Stimulated activated CD8-positive, alpha-beta memory T cell treated with anti-CD3 and anti-CD28 coated beads, Interleukin-7, amount 100 ng/mL, for 4 hours (primary cell): Measurements from ENCODE around the gene PYY.
"Not testable (repeated sequence)": the region's sequence is repeated elsewhere in the genome, so short reads cannot be mapped to it uniquely, and the experiment has no call there.

ENCODE experiments used
- DNase-seq, 2 donors: peaks; one replicate each; pipeline ENCODE4 v3.0.0-alpha.2; 2020; ENCODE audit warnings: low read depth in 2 of 2

The PYY gene

DNA sequence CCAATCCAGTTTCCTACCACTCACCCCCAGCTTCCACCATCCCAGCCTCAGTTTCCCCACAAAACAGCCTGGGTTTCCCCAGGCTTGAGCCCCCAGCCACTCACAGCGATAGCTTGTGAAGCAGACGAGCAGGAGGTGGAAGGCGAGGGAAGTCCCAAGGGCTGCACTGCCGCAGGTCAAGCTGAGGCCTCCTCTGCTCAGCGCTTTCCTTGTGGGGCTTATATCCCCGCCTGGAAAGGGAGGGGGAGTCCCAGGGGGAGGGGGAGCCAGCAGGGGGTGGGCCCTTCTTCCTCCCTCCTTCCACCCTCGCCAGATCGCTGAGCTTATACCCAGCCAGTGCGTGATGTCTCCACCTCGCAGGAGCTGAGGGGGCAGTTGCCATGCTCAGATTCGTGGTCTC, at the start of gene PYY:
PYY (minus strand) TSS at position 195 of the 400 bp plus-strand sequence. CDS start 457 bp downstream, outside the sequence.
- no peak for DNase-seq

DNA sequence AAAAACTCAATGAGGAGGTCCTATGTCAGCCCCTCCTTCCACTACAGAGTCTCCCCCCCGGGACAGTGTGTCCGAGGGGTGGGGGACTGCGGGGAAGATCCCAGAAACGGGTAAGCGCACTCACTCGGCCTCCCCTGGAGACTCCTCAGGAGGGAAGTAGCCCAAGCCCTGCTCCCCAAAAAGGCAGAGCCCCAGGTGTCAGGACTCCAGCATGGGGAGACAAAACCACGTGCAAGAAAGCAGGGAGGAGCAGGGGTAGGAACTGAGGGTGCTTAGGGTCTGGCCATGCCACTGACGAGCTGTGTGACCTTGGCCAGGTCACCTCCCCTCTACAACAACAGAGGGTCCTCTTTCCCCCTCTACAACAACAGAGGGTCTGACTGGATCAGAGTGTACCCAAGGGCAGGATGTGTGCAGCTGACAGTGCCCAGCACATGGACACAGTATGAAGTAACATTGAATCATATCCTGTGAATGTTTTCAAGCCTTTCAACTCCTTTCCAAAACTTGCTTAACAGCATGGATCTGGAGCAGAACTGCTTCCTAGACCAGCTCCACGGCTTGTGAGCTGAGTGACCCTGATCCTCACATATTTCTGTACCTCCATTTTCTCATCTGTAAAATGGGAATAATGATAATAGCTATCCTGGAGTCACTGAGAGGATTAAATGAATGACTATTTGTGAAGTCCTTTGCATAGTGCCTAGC, 48.6 kb upstream of the PYY start:
- DNase-seq: no peak

DNA sequence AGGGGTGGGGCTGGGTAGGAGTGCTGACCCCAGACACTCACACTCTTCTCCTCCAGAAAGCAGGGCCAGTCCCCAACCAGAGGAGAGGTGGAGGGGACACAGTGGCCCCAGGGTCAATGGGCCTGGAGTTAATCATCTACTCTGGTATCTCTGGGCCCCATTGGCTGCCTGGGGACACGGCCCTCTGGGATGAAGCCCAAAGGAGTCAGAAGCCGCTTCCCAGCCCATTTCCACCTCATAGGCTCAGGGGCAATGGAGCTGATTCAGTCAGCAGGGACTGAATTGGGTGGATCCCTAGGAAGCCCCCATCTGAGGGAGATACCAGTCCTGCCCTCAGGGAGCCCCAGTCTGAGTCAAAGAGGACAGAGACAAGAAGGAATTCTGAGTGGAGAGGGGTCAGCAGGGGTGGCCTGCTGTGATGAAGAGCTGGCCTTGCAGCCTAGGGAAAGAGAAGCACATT, 47.8 kb upstream of the PYY start:
- no peak for DNase-seq

DNA sequence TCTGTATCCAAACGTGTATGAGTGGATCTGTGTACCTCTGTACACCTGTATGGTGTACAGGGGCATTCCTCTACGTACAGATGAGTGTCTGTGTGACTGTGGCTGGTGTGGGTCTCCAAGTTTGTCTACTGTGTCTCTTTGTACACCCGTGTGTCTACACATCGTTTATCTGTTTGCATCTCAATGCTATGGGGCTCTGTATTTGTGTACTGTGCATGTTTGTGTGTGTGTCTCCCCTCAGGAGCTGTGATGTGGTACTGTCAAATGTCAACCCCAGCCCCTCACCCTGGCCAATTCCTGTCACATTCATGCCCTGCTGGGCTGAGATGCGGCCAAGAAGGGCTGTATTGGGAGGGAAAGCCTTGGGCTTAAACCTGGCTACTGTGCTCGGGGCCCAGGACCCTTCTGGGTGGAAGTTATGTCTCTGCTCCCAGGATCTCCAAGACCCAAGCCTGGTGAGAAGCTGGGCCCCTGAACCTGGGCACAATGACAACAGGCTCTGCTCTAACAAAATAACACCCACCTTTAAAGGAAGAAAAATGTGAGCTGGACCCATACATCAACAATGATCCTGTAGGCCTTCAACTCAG, 47.2 kb upstream of the PYY start:
- no peak for DNase-seq

DNA sequence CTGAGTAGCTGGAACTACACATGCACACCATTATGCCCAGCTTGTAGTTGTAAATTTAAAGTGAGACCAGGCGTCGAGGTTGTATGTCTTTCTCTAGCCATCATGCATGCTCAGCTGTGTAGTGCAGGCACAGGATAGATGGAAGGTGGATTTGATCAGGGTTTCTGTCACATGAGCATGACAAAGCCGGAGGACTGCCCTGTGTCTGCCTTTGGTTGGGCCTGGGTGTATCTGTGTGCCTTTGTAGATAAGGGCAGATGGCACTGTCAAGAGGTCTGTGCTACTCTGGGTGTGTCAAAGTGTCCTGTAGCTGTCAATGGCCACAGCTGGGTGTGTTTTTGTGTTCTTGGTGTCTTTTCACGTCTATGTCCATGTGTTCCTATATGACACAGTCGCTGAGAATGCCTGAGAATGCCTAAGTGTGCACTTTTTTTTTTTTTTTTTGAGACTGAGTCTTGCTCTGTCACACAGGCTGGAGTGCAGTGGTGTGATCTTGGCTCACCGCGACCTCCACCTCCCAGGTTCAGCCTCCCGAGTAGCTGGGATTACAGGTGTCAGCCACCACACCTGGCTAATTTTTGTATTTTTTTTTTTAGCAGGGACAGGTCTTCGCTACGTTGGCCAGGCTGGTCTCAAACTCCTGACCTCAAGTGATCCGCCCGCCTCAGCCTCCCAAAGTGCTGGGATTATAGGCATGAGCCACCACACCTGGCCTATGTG, 46.6 kb upstream of the PYY start:
- no peak for DNase-seq

GRCh38 chr17:43999024-43999423, 45.3 kb upstream of the PYY start:
- DNase-seq: no peak

DNA sequence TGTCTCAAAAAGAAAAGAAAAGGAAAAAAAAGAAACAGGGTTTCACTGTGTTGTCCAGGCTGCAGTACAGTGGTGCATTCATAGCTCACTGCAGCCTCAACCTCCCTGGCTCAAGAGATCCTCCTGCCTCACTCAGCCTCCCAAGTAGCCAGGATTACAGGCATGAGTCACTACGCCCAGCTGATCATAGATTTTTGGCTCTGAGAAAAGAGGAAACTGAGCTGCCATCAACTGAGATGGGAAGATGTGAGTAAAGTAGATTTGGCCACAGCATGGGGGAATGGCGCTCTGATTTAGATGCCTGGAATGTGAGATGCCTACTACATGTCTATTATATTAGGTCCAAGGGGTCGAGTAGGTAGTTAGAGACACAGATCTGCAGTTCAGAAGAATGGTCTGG, 44.8 kb upstream of the PYY start:
- no peak for DNase-seq

DNA sequence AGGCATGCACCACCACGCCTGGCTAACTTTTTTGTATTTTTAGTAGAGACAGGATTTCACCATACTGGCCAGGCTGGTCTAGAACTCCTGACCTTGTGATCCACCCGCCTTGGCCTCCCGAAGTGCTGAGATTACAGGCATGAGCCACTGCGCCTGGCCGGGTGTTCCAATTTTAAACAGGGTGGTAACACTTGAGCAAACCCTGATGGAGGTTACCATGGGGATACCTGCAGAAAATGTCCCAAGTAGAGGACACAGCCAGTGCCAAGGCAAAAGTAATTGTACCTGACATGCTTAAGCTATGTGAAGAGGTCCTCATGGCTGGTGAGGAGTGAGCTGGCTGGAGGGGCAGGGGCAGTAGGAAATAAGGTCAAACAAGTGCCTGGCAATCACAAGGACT, 43.4 kb upstream of the PYY start:
- DNase-seq: not testable (repeated sequence)

GRCh38 chr17:43995150-43995471, 41.4 kb upstream of the PYY start:
- no peak for DNase-seq

DNA sequence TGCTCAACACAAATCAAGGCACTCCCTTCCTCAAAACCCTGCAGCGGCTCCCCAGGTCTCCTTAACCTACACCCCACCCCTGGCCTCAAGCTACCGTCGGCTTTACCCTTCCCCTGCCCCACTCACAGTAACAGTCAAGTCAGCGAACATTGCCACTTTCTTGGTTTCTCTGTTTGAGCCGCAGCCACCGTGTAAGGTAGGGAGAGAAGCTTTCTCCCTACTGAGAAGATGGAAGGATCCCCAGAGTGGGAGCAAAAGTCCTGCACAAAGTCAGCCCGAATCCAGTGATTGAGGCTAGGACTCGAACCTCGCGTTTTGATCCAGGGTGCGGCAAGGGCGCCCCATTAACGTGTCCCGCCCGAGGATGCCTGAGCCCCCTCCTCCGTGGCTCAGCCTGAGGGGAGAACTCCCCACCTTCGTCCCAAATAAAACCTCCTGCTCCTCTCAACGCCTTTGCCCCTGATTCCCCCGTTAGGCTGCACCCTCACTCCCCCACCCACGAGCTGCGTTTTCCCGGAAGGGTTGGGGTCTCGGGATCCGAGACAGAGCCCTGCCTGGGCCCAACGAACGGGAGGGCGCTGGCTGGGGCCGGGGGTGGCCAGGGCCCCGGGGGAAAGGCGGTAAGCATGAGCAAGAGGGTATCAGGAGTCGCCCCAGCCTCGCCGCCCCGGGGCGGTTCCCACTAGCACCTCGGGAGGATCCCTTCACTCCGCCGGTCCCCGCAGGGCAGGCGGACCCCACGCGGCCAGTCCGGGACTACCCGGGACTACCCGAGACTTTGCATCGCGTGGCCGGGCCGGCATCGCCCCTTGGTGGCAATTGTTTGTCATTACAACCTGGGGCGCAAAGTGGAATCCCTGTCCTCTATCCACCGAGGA, 40.8 kb upstream of the PYY start:
- DNase-seq: peak; percentile 33 to 35

DNA sequence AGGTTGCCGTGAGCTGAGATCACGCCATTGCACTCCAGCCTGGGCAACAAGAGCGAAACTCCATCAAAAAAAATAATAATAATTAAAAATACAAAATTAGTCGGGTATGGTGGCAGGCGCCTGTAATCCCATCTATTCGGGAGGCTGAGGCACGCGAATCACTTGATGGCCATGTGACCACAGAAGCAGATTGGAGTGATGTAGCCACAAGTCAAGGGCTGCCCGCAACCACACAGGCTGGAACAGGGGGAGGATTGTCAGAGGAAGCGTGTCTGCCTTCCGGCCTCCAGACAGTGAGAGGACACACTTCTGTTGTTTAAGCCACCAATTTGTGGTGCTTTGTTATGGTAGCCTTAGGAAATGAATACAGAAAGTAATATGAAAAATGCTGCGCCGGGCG, 38.9 kb upstream of the PYY start:
- no peak for DNase-seq

GRCh38 chr17:43988301-43988700, 34.6 kb upstream of the PYY start:
- DNase-seq: no peak

DNA sequence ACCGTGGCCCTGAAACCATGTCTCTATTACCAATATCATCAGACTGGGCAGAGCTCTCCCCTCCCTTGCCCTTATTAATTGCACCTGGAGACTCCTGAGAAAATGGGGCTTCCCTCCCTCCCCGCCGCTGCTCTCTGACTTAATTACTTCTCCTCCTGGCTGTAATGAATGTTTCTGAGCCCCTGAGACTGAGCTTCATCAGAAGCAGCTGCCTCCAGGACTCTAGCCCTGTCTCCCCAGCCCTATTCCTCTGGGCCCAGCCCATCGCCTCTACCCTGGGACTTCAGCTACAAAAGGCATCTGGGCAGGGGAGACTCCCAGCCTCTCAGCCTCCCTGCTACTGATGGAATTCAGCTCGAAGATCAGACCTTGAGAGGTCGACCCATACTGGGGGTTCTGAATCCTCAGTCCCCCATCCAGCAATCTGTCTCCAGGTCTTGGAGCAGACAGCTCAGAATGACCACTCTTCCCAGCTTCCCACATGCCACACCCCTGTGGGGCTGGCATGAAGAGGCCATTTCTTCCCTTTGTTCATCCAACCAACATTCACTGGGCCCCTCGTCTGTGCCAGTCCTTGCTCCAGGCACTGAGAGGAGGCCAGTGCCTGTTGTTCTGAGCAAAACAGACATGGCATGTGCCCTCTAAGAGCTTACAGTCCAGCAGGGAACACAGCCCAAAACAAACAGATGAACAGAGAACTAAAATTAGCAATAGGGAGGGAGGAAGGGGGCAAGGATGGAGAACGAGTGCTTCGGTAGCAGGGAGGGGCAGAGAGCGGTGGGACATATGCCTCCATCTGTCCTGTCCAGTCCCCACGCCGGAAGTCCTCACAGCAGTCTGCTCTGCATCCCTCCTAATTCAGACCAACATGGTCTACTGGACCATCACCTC, 33.6 kb upstream of the PYY start:
- DNase-seq: no peak

DNA sequence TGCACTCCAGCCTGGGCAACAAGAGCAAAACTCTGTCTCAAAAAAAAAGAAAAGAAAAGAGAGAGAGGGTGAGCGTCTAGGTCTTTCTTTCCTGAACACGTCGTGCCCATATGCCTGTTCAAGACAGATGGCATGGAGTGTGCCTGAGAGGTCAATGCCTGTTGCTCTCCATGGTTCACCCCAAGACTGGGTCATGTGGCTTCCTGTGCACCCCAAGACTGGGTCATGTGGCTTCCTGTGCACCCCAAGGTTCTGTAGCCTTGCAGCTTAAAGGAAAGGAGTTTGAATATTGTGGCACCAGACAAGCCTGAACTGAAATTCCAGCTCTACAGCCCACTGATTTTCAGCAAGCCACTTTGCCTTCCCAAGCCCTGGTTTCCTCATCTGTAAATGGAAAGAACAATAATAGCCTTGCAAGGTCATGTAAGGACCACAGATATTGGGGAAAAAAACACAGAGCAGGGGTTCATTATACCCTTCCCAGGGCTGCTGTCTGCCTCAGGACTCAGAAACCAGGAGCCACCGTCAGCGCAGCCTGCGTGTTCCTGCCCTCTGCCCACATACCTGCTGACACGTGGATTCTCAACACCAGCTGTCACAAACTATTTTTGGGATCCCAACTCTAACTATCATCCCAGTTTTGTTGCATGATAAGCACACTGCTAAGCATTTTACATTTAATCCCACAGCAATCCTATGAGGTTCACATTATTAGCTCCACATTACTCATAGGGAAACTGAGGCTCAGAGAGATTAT, 32.7 kb upstream of the PYY start:
- no peak for DNase-seq

- DNase-seq: no peak
These were observed 30.8 kb upstream of the PYY start for GRCh38 chr17:43984521-43984920.

DNA sequence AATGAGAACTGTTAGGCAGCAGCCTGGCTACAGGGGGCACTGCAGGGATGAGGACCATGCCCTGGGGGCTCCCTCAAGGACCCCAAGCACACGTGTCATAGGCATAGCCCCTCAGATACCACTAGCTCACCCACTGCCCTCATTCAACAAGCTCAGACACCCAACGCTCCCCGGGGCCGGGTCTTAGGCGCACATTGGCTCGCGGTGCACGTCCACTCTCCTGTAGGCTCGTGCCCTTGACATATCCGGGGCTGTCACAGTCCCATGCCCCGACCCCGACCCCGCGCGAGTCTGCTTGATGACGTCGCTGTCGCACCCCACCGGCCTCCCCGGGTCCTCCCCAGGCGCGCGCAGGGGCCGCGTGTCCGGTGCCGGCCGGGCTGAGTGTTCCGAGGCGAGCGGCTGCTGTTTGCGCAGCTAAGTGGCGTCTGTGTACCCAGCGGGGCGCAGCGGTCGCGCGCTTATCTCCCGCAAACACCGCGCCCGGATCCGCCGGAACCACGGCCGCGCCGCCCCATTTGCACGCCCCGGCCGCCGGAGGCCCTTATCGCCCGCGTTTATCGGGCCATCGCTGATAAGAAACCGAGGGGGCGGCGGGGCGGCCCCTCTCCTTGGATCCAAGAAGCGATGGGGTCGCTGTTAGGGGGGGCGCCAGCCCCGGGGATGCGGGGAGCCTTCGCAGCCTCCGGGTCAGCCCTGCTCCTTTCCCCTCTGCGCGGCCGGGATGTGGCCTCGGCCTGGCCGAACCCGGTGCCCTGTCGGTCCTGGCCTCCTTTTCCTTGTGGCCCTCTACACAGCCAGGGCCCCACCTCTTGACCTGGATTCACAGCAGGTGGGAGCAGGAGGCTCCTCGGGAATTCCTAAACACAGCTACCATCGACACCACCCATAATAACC, 30.0 kb upstream of the PYY start:
- DNase-seq: no peak

DNA sequence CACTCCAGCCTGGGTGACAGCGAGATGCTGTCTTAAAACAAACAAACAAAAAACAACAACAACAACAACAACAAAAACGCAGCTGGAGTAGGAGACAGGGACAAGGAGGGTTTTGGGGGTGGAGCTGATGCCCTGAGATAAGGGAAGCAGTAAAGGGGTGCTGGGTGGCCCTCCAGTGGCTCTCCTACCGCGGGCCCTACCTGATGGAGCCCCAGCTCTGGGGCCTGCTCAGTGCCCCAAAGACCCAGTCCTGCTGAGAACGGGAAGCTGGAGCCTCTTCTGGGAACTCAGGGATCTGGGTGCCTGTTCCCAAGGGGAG, 29.4 kb upstream of the PYY start:
- DNase-seq: no peak

GRCh38 chr17:43982171-43982570, 28.4 kb upstream of the PYY start:
- no peak for DNase-seq

- no peak for DNase-seq
These were observed 25.9 kb upstream of the PYY start for GRCh38 chr17:43979671-43980070.

GRCh38 chr17:43979011-43979410, 25.3 kb upstream of the PYY start:
- DNase-seq: no peak
